RCC 7860 (cell line): ENCODE data around the gene CISH.

Source experiments
- DNase-seq: peaks from one replicate; pipeline ENCODE4 v3.0.0-alpha.2; 2015; ENCODE audit warnings: low spot score
- FAIRE-seq: peaks from 2 replicates; lab custom pipeline; 2012; peaks lifted over from hg19 to GRCh38; lab: Jason Lieb, UNC

The CISH gene

GRCh38 chr3:50573566-50574443, 37.8 kb downstream of the CISH start:
- FAIRE-seq (no peak), DNase-seq (no peak)

GRCh38 chr3:50572801-50573371, 38.7 kb downstream of the CISH start:
- DNase-seq = no peak
- FAIRE-seq = no peak

- DNase-seq (peak; percentile 39), FAIRE-seq (no peak)
Measured at GRCh38 chr3:50572158-50572557, 39.4 kb downstream of the CISH start.

- DNase-seq = no peak
- no peak for FAIRE-seq
Measured at GRCh38 chr3:50571486-50571885, 40.1 kb downstream of the CISH start.

GRCh38 chr3:50570508-50571279, 40.9 kb downstream of the CISH start:
- DNase-seq (no peak), FAIRE-seq (no peak)

- DNase-seq = peak; percentile 79
- FAIRE-seq = peak; percentile 61
Measured at GRCh38 chr3:50568947-50569749, 42.4 kb downstream of the CISH start, which contains the start of gene HEMK1. Gene HEMK1 (plus strand): TSS chr3:50569522. CDS start chr3:50571105, 1,583 bp downstream.

- peak; percentile 4 for DNase-seq
- no peak for FAIRE-seq
Measured at GRCh38 chr3:50567386-50568167, 44.0 kb downstream of the CISH start, which contains the start of gene C3orf18. Gene C3orf18 (minus strand): TSS chr3:50567747. CDS start chr3:50565699, 2,048 bp downstream.

GRCh38 chr3:50567011-50567385, 44.6 kb downstream of the CISH start:
- FAIRE-seq (no peak), DNase-seq (no peak)

GRCh38 chr3:50564321-50564720, 47.3 kb downstream of the CISH start:
- DNase-seq (no peak), FAIRE-seq (no peak)

- DNase-seq (no peak), FAIRE-seq (no peak)
Measured at GRCh38 chr3:50563867-50564266, 47.7 kb downstream of the CISH start.

- no peak for FAIRE-seq
- no peak for DNase-seq
Measured at GRCh38 chr3:50562861-50563260, 48.7 kb downstream of the CISH start.

- DNase-seq (no peak), FAIRE-seq (no peak)
Measured at GRCh38 chr3:50559702-50560101, 51.9 kb downstream of the CISH start.

GRCh38 chr3:50557915-50558314, 53.7 kb downstream of the CISH start:
- FAIRE-seq (no peak), DNase-seq (no peak)

- FAIRE-seq (no peak), DNase-seq (no peak)
Measured at GRCh38 chr3:50557106-50557505, 54.5 kb downstream of the CISH start.
